ENCODE data around the gene TEX13C.

- TF ChIP-seq CTCF (IDR thresholded peaks at IDR 0.05; ENCODE audit: insufficient read depth, low read length): no peak
- no peak for TF ChIP-seq REST (IDR thresholded peaks at IDR 0.05; ENCODE audit: insufficient replicate concordance, low read depth)
- no peak for TF ChIP-seq GABPA (IDR thresholded peaks at IDR 0.05; ENCODE audit: low read depth)
- TF ChIP-seq POLR2AphosphoS5 (IDR thresholded peaks at IDR 0.05; ENCODE audit: low read depth): no peak
- no peak for TF ChIP-seq SPI1 (IDR thresholded peaks at IDR 0.05; ENCODE audit: borderline replicate concordance, low read depth)
These were observed 32.4 kb upstream of the TEX13C start for GRCh38 chrX:125287282-125287681.

All from HL-60 (cell line).